ENCODE measurements around the gene TDP1.

DNA sequence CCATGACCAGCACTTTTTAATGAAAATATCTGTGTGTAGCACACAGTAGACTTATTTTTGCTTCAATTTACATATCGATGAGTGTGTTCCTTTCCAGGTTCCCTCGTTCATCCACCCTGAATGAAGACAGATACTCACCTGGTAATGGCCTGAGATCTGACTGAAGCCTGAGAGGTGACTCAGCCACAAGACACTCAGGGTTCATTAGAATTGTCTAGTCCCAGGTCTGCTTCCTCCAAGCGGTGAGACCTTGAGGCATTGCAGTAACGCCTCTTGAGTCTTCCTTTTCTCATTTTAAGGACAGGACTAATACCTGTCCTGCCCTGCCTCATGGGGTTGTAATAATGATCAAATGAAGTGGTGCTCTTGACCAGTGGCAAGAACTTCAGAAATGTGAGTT is 94.5 kb downstream of the TDP1 start:
- TF ChIP-seq POLR2A (IDR thresholded peaks at IDR 0.05) (no peak), POLR2AphosphoS5 (IDR thresholded peaks at IDR 0.05) (no peak)
- TF ChIP-seq, protein P1, sequence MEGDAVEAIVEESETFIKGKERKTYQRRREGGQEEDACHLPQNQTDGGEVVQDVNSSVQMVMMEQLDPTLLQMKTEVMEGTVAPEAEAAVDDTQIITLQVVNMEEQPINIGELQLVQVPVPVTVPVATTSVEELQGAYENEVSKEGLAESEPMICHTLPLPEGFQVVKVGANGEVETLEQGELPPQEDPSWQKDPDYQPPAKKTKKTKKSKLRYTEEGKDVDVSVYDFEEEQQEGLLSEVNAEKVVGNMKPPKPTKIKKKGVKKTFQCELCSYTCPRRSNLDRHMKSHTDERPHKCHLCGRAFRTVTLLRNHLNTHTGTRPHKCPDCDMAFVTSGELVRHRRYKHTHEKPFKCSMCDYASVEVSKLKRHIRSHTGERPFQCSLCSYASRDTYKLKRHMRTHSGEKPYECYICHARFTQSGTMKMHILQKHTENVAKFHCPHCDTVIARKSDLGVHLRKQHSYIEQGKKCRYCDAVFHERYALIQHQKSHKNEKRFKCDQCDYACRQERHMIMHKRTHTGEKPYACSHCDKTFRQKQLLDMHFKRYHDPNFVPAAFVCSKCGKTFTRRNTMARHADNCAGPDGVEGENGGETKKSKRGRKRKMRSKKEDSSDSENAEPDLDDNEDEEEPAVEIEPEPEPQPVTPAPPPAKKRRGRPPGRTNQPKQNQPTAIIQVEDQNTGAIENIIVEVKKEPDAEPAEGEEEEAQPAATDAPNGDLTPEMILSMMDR (IDR thresholded peaks at IDR 0.05 in 8 of 11, conservative IDR thresholded peaks at IDR 0.05 in 3 of 11), result no peak

Measured in spleen (tissue), 7 donors.